Erythroblast (primary cell): Measurements from ENCODE around the gene RFTN2.
"Not testable (repeated sequence)": the region's sequence is repeated elsewhere in the genome, so short reads cannot be mapped to it uniquely, and the experiment has no call there.

Experiments
- GATA1 ChIP-seq: IDR thresholded peaks from 2 replicates; pipeline ENCODE4 v1.6.1; 2011; ENCODE audit warnings: low read depth, mild to moderate bottlenecking, control low read depth, low read length, moderate library complexity
- POLR2A ChIP-seq: IDR thresholded peaks from 2 replicates; pipeline ENCODE4 v1.6.1; 2011; ENCODE audit warnings: mild to moderate bottlenecking, low read length

GRCh38 chr2:197580166-197580565 lies 95.2 kb downstream of the RFTN2 start:
- TF ChIP-seq POLR2A, GATA1: not testable (repeated sequence)
